Testis (tissue), 3 donors: ENCODE results near the gene FOXI3. TPM values are rescaled to one million over a fixed set of nuclear protein-coding genes. Genes with fewer than 3 reads are reported as not detected.
A peak's percentile ranks its signal among the peaks of the same experiment; 100 is the strongest.

Source experiments
- DNase-seq: peaks from one replicate; pipeline ENCODE4 v3.0.0-alpha.2; 2019
- H3K27ac ChIP-seq, 2 donors: fragments of 200-600 bp; sonication (generic); one replicate each; pipeline ENCODE4 v1.5.1; 2019
- H3K27me3 ChIP-seq: fragments of 200-600 bp; sonication (generic); one replicate; pipeline ENCODE4 v1.5.1; 2019
- H3K36me3 ChIP-seq: fragments of 200-600 bp; sonication (generic); one replicate; pipeline ENCODE4 v1.5.1; 2017; ENCODE audit warnings: low read depth; ENCODE audit errors: missing control alignments
- H3K4me1 ChIP-seq: fragments of 200-600 bp; sonication (generic); one replicate; pipeline ENCODE4 v1.5.1; 2019
- H3K4me3 ChIP-seq, 2 donors: fragments of 200-600 bp; sonication (generic); one replicate each; pipeline ENCODE4 v1.5.1; 2017 to 2019
- H3K9me3 ChIP-seq: fragments of 200-600 bp; sonication (generic); one replicate; pipeline ENCODE4 v1.5.1; 2017
- CTCF ChIP-seq, 3 experiments: fragments of 450-650 bp in 2 of 3; fragments of 200-600 bp in 1 of 3; sonication (generic) in 1 of 3; IDR thresholded peaks; one replicate each; pipeline ENCODE4 v1.5.1; 2016 to 2019; ENCODE audit warnings: antibody characterized with exemption in 3 of 3, mild to moderate bottlenecking in 2 of 3, moderate library complexity in 1 of 3
- POLR2A ChIP-seq: fragments of 450-650 bp; IDR thresholded peaks from one replicate; pipeline ENCODE4 v1.6.1; 2017; ENCODE audit warnings: antibody characterized with exemption, mild to moderate bottlenecking, moderate library complexity
- WGBS, 2 donors: methylation state at CpG; one replicate each; pipeline ENCODE4 v1.1.5; 2018; 5-methylcytosine and 5-hydroxymethylcytosine counted together
- intact Hi-C: fragments of 100-400 bp; cut with DNase I; formaldehyde crosslinking; loops from one replicate; pipeline ENCODE4 v1.15.1; 2023; ENCODE audit warnings: low total_unique reads
- polyA plus RNA-seq: library from polyadenylated mRNA; stranded (reverse); fragments of 350-450 nt; fragmentation: Illumina TruSeq; extraction: RNeasy Lipid Tissue Mini Kit (QIAGEN cat#74804); gene quantifications from one replicate; pipeline ENCODE4 v1.2.3, GENCODE V29; 2014; ENCODE audit warnings: low read depth, low replicate concordance; ENCODE audit not compliant: insufficient read depth
- total RNA-seq, 2 donors: library from RNA; depleted of rRNA; stranded (reverse); fragments of >200 nt; gene quantifications; one replicate each; pipeline ENCODE4 v1.2.3, GENCODE V29; 2016

Gene FOXI3
- total and polyA plus RNA-seq, 3 donors from 2014 or later = 0.84 to 3.2 (median 2.3) TPM

- Histone ChIP-seq H3K9me3 (no peaks in the 10 kb centered on the region), H3K4me3 (peak overlapping the region; percentile 10 to 29), H3K36me3 (no peaks in the 10 kb centered on the region), H3K4me1 (no peaks in the 10 kb centered on the region), H3K27me3 (no peaks in the 10 kb centered on the region), H3K27ac (no peak overlapping the region)
- DNase-seq = no peak
- TF ChIP-seq POLR2A = no peak
- TF ChIP-seq CTCF (IDR thresholded peaks at IDR 0.05) = no peak
- intact Hi-C loops = no loop called here
- 5% methylated on average over 29 of the region's 29 CpGs for WGBS, 2 donors
Measured at GRCh38 chr2:88452980-88453582, 588 bp upstream of the FOXI3 start.

DNA sequence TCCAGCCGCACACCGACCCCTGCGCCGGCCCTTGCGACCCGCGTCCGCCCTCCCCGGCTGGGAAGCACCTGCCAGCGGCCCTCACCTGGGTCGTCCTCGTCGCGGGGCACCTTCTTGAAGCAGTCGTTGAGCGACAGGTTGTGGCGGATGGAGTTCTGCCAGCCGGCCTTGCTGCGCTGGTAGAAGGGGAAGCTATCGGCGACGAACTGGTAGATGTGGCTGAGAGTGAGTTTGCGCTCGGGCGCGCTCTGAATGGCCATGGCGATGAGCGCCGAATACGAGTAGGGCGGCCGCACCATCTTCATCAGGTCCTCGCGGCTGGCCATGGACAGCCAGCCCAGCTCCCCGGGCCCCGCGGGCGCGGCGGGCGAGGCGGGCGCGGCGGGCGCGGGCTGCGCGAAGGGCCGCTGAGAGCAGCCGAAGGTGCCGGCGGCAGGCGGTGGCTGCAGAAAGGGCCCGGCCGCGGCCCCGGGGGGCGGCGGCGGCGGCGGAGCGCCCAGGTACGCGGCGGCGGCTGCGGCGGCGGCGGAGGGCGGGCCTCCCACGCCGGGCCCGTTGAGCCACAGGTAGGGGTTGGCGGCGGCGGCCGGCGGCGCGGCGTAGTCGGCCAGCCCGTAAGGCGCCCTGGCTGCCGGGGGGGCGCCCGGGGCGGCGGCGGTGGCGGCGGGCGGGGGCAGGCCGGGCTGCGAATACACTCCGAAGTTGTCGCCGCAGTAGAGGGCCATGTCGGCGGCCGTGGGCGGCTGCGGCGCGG, 505 bp downstream of the FOXI3 start:
- Histone ChIP-seq H3K27me3 (no peaks in the 10 kb centered on the region), H3K27ac (no peak overlapping the region), H3K36me3 (no peaks in the 10 kb centered on the region), H3K4me1 (no peaks in the 10 kb centered on the region), H3K4me3 (peak overlapping the region; percentile 29 to 38), H3K9me3 (no peaks in the 10 kb centered on the region)
- DNase-seq = peak; percentile 42
- 3 to 5% methylated on average over 14 to 71 of the region's 108 CpGs for WGBS, 2 donors
- intact Hi-C loops = no loop called here
- TF ChIP-seq CTCF (IDR thresholded peaks at IDR 0.05) = no peak
- no peak for TF ChIP-seq POLR2A

DNA sequence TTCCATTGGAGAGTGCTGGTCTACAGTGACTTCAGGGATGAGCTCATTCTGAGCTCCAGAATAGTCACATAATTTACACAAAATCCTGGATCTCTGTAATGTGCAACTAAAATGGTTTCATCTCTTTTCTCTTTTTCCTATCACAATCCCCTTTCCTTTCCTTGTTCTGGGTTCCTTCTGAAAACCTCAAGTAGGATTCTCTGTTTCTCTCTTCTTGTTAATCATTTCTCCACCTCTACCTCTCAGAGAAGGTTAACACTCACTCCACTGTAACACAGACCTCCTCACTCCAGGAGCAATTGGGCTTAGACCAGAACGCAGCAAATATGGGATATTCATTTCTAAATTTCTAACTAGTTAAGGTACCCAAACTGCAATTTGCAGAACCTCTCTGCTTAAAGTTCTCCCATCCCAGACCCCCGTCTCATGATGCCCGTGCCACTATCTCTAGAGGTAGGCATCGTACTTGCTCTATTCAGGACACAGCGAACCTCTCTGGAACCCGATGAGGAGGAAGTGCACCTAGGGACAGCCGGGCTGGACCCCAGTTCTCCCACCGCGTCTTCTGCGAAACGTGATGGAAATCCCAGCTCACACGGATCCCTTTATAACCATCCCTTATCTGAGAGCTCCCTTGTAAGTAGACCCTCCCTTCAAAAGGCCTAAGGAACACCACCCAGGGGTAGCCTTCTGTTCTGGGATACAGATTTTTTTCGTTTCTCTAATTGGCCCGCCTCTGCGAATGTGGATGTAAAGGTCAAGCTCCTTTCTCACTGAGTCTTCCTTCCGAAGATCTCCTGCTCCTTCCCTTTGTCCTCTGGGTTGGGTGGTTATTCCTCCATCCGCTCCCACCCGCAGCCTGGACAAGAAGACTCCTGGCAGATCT, 1.3 kb downstream of the FOXI3 start:
- DNase-seq = no peak

GRCh38 chr2:88450186-88450585, 2.3 kb downstream of the FOXI3 start:
- Histone ChIP-seq H3K27ac (no peak overlapping the region), H3K36me3 (no peaks in the 10 kb centered on the region), H3K4me3 (no peak overlapping the region), H3K4me1 (no peaks in the 10 kb centered on the region), H3K27me3 (no peaks in the 10 kb centered on the region), H3K9me3 (no peaks in the 10 kb centered on the region)
- 76 to 79% methylated on average over 10 of the region's 10 CpGs for WGBS, 2 donors
- intact Hi-C loops = no loop called here
- TF ChIP-seq POLR2A = no peak
- no peak for TF ChIP-seq CTCF (IDR thresholded peaks at IDR 0.05)
- DNase-seq = no peak

More for the DNA sequence above, 1.3 kb downstream of the FOXI3 start:
- Histone ChIP-seq H3K27ac (no peak overlapping the region), H3K9me3 (no peaks in the 10 kb centered on the region), H3K4me1 (no peaks in the 10 kb centered on the region), H3K36me3 (no peaks in the 10 kb centered on the region), H3K27me3 (no peaks in the 10 kb centered on the region), H3K4me3 (peak overlapping the region; percentile 9 to 38)
- intact Hi-C loops = no loop called here
- 6 to 8% methylated on average over 18 of the region's 18 CpGs for WGBS, 2 donors
- TF ChIP-seq POLR2A (no peak), CTCF (IDR thresholded peaks at IDR 0.05) (no peak)
